HepG2 (cell line): ENCODE measurements around the gene DYNC1LI2. TPM values are rescaled to one million over a fixed set of nuclear protein-coding genes. Genes with fewer than 3 reads are reported as not detected.

Experiments
- AKNA ChIP-seq: sonication (generic); formaldehyde crosslinking; IDR thresholded peaks from 2 replicates; pipeline ENCODE4 v1.4.0; 2020; ENCODE audit warnings: missing genetic modification reagents, borderline replicate concordance
- BCL3 ChIP-seq: sonication (generic); formaldehyde crosslinking; IDR thresholded peaks from 2 replicates; pipeline ENCODE4 v1.5.1; 2020; ENCODE audit warnings: mild to moderate bottlenecking, missing genetic modification reagents, moderate library complexity
- BCL6 ChIP-seq: IDR thresholded peaks from 2 replicates; pipeline ENCODE4 v1.6.1; 2016; ENCODE audit warnings: missing genetic modification reagents, missing compliant biosample characterization
- BHLHE40 ChIP-seq: IDR thresholded peaks from 2 replicates; pipeline ENCODE4 v1.6.1; 2011; ENCODE audit warnings: low read length, improper control_type of control experiment
- FOXC1 ChIP-seq: sonication (generic); formaldehyde crosslinking; IDR thresholded peaks from 2 replicates; pipeline ENCODE4 v1.8.0; 2022; ENCODE audit warnings: mild to moderate bottlenecking, missing genetic modification reagents, borderline replicate concordance
- KAT8 ChIP-seq: IDR thresholded peaks from 2 replicates; pipeline ENCODE4 v1.6.1; 2016; ENCODE audit warnings: missing genetic modification reagents, missing compliant biosample characterization
- MTERF4 ChIP-seq: sonication (generic); formaldehyde crosslinking; IDR thresholded peaks from 2 replicates; pipeline ENCODE4 v1.8.0; 2023; ENCODE audit warnings: mild to moderate bottlenecking, missing genetic modification reagents
- NCOA1 ChIP-seq: sonication (generic); formaldehyde crosslinking; IDR thresholded peaks from 2 replicates; pipeline ENCODE4 v1.9.0; 2021; ENCODE audit warnings: missing genetic modification reagents
- NFRKB ChIP-seq: fragments of 450-650 bp; IDR thresholded peaks from 2 replicates; pipeline ENCODE4 v1.6.1; 2017
- PAF1 ChIP-seq: IDR thresholded peaks from 2 replicates; pipeline ENCODE4 v1.6.1; 2016; ENCODE audit warnings: missing genetic modification reagents, missing compliant biosample characterization
- RFX3 ChIP-seq: IDR thresholded peaks from 2 replicates; pipeline ENCODE4 v1.6.1; 2016; ENCODE audit warnings: missing biosample characterization, missing genetic modification reagents
- ZNF207 ChIP-seq: fragments of 450-650 bp; IDR thresholded peaks from 2 replicates; pipeline ENCODE4 v1.6.1; 2016; ENCODE audit warnings: antibody characterized with exemption, borderline replicate concordance
- ZNF253 ChIP-seq: sonication (generic); formaldehyde crosslinking; IDR thresholded peaks from 2 replicates; pipeline ENCODE4 v1.8.0; 2022; ENCODE audit warnings: mild to moderate bottlenecking, missing genetic modification reagents, borderline replicate concordance
- ZNF331 ChIP-seq: sonication (generic); formaldehyde crosslinking; IDR thresholded peaks from 2 replicates; pipeline ENCODE4 v1.4.0; 2020; ENCODE audit warnings: missing genetic modification reagents
- ZNF552 ChIP-seq: sonication (generic); formaldehyde crosslinking; IDR thresholded peaks from 2 replicates; pipeline ENCODE4 v1.9.0; 2022; ENCODE audit warnings: missing genetic modification reagents, mild to moderate bottlenecking, borderline replicate concordance
- ZNF687 ChIP-seq: sonication (generic); formaldehyde crosslinking; IDR thresholded peaks from 2 replicates; pipeline ENCODE4 v1.5.1; 2020; ENCODE audit warnings: mild to moderate bottlenecking, missing genetic modification reagents, moderate library complexity
- ZNF75D ChIP-seq: sonication (generic); formaldehyde crosslinking; IDR thresholded peaks from 2 replicates; pipeline ENCODE4 v1.8.1; 2023; ENCODE audit warnings: missing genetic modification reagents, mild to moderate bottlenecking, borderline replicate concordance
- ZNF878 ChIP-seq: sonication (generic); formaldehyde crosslinking; IDR thresholded peaks from 2 replicates; pipeline ENCODE4 v1.8.1; 2023; ENCODE audit warnings: mild to moderate bottlenecking, missing genetic modification reagents, moderate library complexity
- polyA plus RNA-seq, 8 experiments: library from polyadenylated mRNA; depleted of rRNA in 3 of 8; stranded (reverse) in 7 of 8; unstranded in 1 of 8; fragments of >200 nt; fragmentation: Illumina TruSeq in 4 of 8; extraction: Trizol in 4 of 8; gene quantifications; 2 replicates each; pipeline versions ENCODE4 v1.2.1 to v1.2.3, GENCODE V29; 2011 to 2016; ENCODE audit warnings: low read depth in 4 of 8, missing spikeins in 1 of 8, mixed read lengths in 1 of 8; ENCODE audit not compliant: insufficient read depth in 1 of 8
- total RNA-seq, 5 experiments: library from RNA; depleted of rRNA; stranded (reverse); fragments of >200 nt; fragmentation: Illumina TruSeq; extraction: Trizol; gene quantifications; 2 replicates each; pipeline ENCODE4 v1.2.3, GENCODE V29; 2016; ENCODE audit warnings: low read depth in 1 of 5

Gene DYNC1LI2
- total and polyA plus RNA-seq, 2 of the 13 experiments (the other 11 are each of a cell fraction or from before 2014, with no cell fraction given) = 65.5 to 135 TPM

- TF ChIP-seq BCL3 (CRISPR knock-in tag) = peak; percentile 29
- TF ChIP-seq NFRKB = no peak
- TF ChIP-seq BHLHE40 = no peak; the same call in 1 of the 2 replicates
- no peak for TF ChIP-seq ZNF878 (CRISPR knock-in tag)
- TF ChIP-seq AKNA (CRISPR knock-in tag) = no peak
- TF ChIP-seq ZNF75D (CRISPR knock-in tag) = no peak
- no peak for TF ChIP-seq ZNF207
- TF ChIP-seq NCOA1 (CRISPR knock-in tag) = no peak
- TF ChIP-seq ZNF687 (CRISPR knock-in tag) = peak; percentile 83
- peak; percentile 43; the same call in 1 of the 2 replicates for TF ChIP-seq ZNF331 (CRISPR knock-in tag)
- TF ChIP-seq FOXC1 (CRISPR knock-in tag) = peak; percentile 49
- TF ChIP-seq ZNF253 = no peak
- TF ChIP-seq ZNF552 (CRISPR knock-in tag) = 0 out of 2 replicates have a peak, but pooled peaks have one; percentile 49
- TF ChIP-seq BCL6 (CRISPR knock-in tag) = 0 out of 2 replicates have a peak, but pooled peaks have one; percentile 5
- no peak; the same call in 1 of the 2 replicates for TF ChIP-seq MTERF4
- no peak for TF ChIP-seq RFX3
- TF ChIP-seq KAT8 = peak; percentile 55
- no peak for TF ChIP-seq PAF1 (CRISPR knock-in tag)
Observed at GRCh38 chr16:66751303-66751991, at the start of gene DYNC1LI2 (continued).
